Stomach (tissue), 9 donors: ENCODE results near the gene PECR. TPM values are rescaled to one million over a fixed set of nuclear protein-coding genes. Genes with fewer than 3 reads are reported as not detected.

ENCODE experiments used
- DNase-seq, 2 donors: peaks; one replicate each; pipeline versions ENCODE4 v3.0.0 to v3.0.0-alpha.2; 2013 to 2019
- H3K27ac ChIP-seq, 5 donors: fragments of 200-600 bp in 4 of 5; sonication (generic) in 4 of 5; one replicate each; pipeline ENCODE4 v1.5.1; 2013 to 2019; ENCODE audit warnings: mild to moderate bottlenecking in 1 of 5, moderate library complexity in 1 of 5
- H3K27me3 ChIP-seq, 3 donors: fragments of 200-600 bp; sonication (generic); one replicate each; pipeline ENCODE4 v1.5.1; 2017 to 2019; ENCODE audit warnings: mixed run types in 1 of 3
- H3K36me3 ChIP-seq, 4 donors: fragments of 200-600 bp; sonication (generic); 1 replicate in 3 of 4; 2 replicates in 1 of 4; pipeline ENCODE4 v1.5.1; 2016 to 2019
- H3K4me1 ChIP-seq, 4 donors: fragments of 200-600 bp; sonication (generic); one replicate each; pipeline ENCODE4 v1.5.1; 2016 to 2019
- H3K4me3 ChIP-seq, 4 donors: fragments of 200-600 bp; sonication (generic) in 3 of 4; one replicate each; pipeline ENCODE4 v1.5.1; 2016 to 2019; ENCODE audit warnings: mild to moderate bottlenecking in 1 of 4
- H3K9me3 ChIP-seq, 4 donors: fragments of 200-600 bp; sonication (generic); one replicate each; pipeline ENCODE4 v1.5.1; 2016 to 2019
- CTCF ChIP-seq, 7 experiments: fragments of 450-650 bp in 4 of 7; fragments of 200-600 bp in 3 of 7; sonication (generic) in 3 of 7; IDR thresholded peaks; one replicate each; pipeline ENCODE4 v1.5.1; 2016 to 2019; ENCODE audit warnings: antibody characterized with exemption in 7 of 7, control low read depth in 2 of 7, mild to moderate bottlenecking in 1 of 7
- EP300 ChIP-seq: sonication (generic); formaldehyde crosslinking; IDR thresholded peaks from one replicate; pipeline ENCODE4 v1.6.1; 2017; ENCODE audit warnings: antibody characterized with exemption
- POLR2A ChIP-seq, 4 donors: fragments of 450-650 bp; IDR thresholded peaks; one replicate each; pipeline ENCODE4 v1.6.1; 2016; ENCODE audit warnings: antibody characterized with exemption in 4 of 4, control low read depth in 2 of 4, mild to moderate bottlenecking in 1 of 4, moderate library complexity in 1 of 4
- POLR2AphosphoS5 ChIP-seq, 3 donors: sonication (generic); formaldehyde crosslinking; IDR thresholded peaks; one replicate each; pipeline ENCODE4 v1.6.1; 2016; ENCODE audit warnings: antibody characterized with exemption in 3 of 3
- WGBS, 5 donors: extraction: QIAGEN DNeasy Blood & Tissue Kit in 3 of 5; methylation state at CpG; one replicate each; pipeline versions ENCODE4 v1.1.5 to v1.1.7; 2013 to 2018; 5-methylcytosine and 5-hydroxymethylcytosine counted together
- intact Hi-C: fragments of 100-400 bp; cut with DNase I; formaldehyde crosslinking; loops from one replicate; pipeline ENCODE4 v1.15.1; 2023; ENCODE audit warnings: low total_unique reads
- polyA plus RNA-seq, 3 donors: library from polyadenylated mRNA; stranded (reverse); fragments of 200-250 nt; gene quantifications; one replicate each; pipeline ENCODE4 v1.2.3, GENCODE V29; 2013
- total RNA-seq, 5 donors: library from RNA; depleted of rRNA; stranded (reverse); fragments of >200 nt; gene quantifications; one replicate each; pipeline versions ENCODE4 v1.1.0 to v1.2.3, GENCODE V29; 2014 to 2016
- donor health status: healthy with polysubstance abuse.
- donor health status: Bipolar disorder and iron deficiency.
- donor health status: healthy.

Gene PECR
- total and polyA plus RNA-seq, 8 donors: 4.1 to 71.8 (median 6.2) TPM; not detected in 1

GRCh38 chr2:216059233-216059834 lies 22.3 kb downstream of the PECR start:
- Histone ChIP-seq H3K4me3 (no peak overlapping the region), H3K27me3 (no peaks in the 10 kb centered on the region), H3K4me1 (peaks cover 7 to 21% (median 14%) of the 10 kb centered on the region in 4 donors), H3K36me3 (peaks cover 0 to 31% (median 18%) of the 10 kb centered on the region in 4 donors), H3K9me3 (no peaks in the 10 kb centered on the region), H3K27ac (no peak overlapping the region)
- DNase-seq: no peak
- intact Hi-C loops: no loop called here
- 92 to 98% (median 97%) methylated on average over 5 of the region's 5 CpGs for WGBS, 5 donors
- TF ChIP-seq EP300 (no peak), POLR2A (IDR thresholded peaks at IDR 0.05) (no peak)

- Histone ChIP-seq H3K4me3 (peak overlapping the region in 2 of 4 donors; percentile 7 to 15), H3K4me1 (peaks cover 7 to 21% (median 16%) of the 10 kb centered on the region in 4 donors), H3K9me3 (no peaks in the 10 kb centered on the region), H3K36me3 (peaks cover 0 to 17% (median 9%) of the 10 kb centered on the region in 4 donors), H3K27ac (peak overlapping the region; percentile 9 to 82 (median 69)), H3K27me3 (no peaks in the 10 kb centered on the region)
- TF ChIP-seq EP300 (no peak), POLR2AphosphoS5 (IDR thresholded peaks at IDR 0.05) (peak in 1 of 3 donors; percentile 36)
- WGBS, 5 donors: 21 to 55% (median 35%) methylated on average over 7 of the region's 7 CpGs
- DNase-seq: peak; percentile 40 to 81
- intact Hi-C loops: no loop called here
Measured at GRCh38 chr2:216057688-216058193, 23.9 kb downstream of the PECR start.

- Histone ChIP-seq H3K36me3 (peaks cover 0 to 9% (median 4%) of the 10 kb centered on the region in 4 donors), H3K4me1 (peaks cover 7 to 21% (median 16%) of the 10 kb centered on the region in 4 donors), H3K27ac (peak overlapping the region in 2 of 5 donors; percentile 79 to 82), H3K9me3 (no peaks in the 10 kb centered on the region), H3K4me3 (no peak overlapping the region), H3K27me3 (no peaks in the 10 kb centered on the region)
- intact Hi-C loops: no loop called here
- DNase-seq: peak in 1 of 2 donors; percentile 19
- WGBS, 5 donors: 50 to 59% (median 52%) methylated on average over 3 of the region's 3 CpGs
- no peak for TF ChIP-seq CTCF (IDR thresholded peaks at IDR 0.05)
- TF ChIP-seq POLR2AphosphoS5 (IDR thresholded peaks at IDR 0.05): no peak
- no peak for TF ChIP-seq POLR2A (IDR thresholded peaks at IDR 0.05)
- TF ChIP-seq EP300: no peak
Measured at GRCh38 chr2:216056739-216057138, 24.9 kb downstream of the PECR start.

- H3K4me1 ChIP-seq: peaks cover 7 to 21% (median 16%) of the 10 kb centered on the region in 4 donors
- H3K4me3 ChIP-seq: no peak overlapping the region
- H3K9me3 ChIP-seq: no peaks in the 10 kb centered on the region
- WGBS, 5 donors: 88 to 95% (median 92%) methylated on average over 4 of the region's 4 CpGs
- peaks cover 0 to 17% (median 3%) of the 10 kb centered on the region in 4 donors for H3K36me3 ChIP-seq
- no peaks in the 10 kb centered on the region for H3K27me3 ChIP-seq
- TF ChIP-seq CTCF (IDR thresholded peaks at IDR 0.05) (no peak), EP300 (no peak), POLR2AphosphoS5 (IDR thresholded peaks at IDR 0.05) (no peak), POLR2A (IDR thresholded peaks at IDR 0.05) (no peak)
- intact Hi-C loops: no loop called here
- no peak for DNase-seq
- H3K27ac ChIP-seq: no peak overlapping the region
Measured at GRCh38 chr2:216055680-216056079, 25.9 kb downstream of the PECR start.

- Histone ChIP-seq H3K4me3 (no peak overlapping the region), H3K27ac (no peak overlapping the region), H3K4me1 (peaks cover 0 to 10% (median 7%) of the 10 kb centered on the region in 4 donors), H3K27me3 (no peaks in the 10 kb centered on the region), H3K9me3 (no peaks in the 10 kb centered on the region), H3K36me3 (peaks cover 0 to 31% (median 13%) of the 10 kb centered on the region in 4 donors)
- DNase-seq: no peak
- 91 to 100% (median 97%) methylated on average over 2 of the region's 2 CpGs for WGBS, 5 donors
- TF ChIP-seq CTCF (IDR thresholded peaks at IDR 0.05) (no peak), EP300 (no peak), POLR2AphosphoS5 (IDR thresholded peaks at IDR 0.05) (no peak), POLR2A (IDR thresholded peaks at IDR 0.05) (no peak)
- intact Hi-C loops: no loop called here
Measured at GRCh38 chr2:216052420-216052819, 29.2 kb downstream of the PECR start.
